GM23338 (cell line): Measurements from ENCODE around the gene PDGFRA. TPM values are rescaled to one million over a fixed set of nuclear protein-coding genes. Genes with fewer than 3 reads are reported as not detected.

Experiments used
- ATAC-seq: fragments of 200-7000 bp; cut with Tn5 transposase; 3 replicates; pipeline ENCODE4 v1.9.1; 2020
- DNase-seq: peaks from one replicate; pipeline ENCODE4 v3.0.0-alpha.2; 2015; ENCODE audit warnings: low spot score
- H2AFZ ChIP-seq: fragments of 200-600 bp; sonication (generic); 2 replicates; pipeline ENCODE4 v1.8.0; 2016; ENCODE audit warnings: antibody characterized with exemption, mild to moderate bottlenecking, moderate library complexity
- H3F3A ChIP-seq: fragments of 200-600 bp; sonication (generic); replicated peaks from 2 replicates; pipeline ENCODE4 v1.8.0; 2017; ENCODE audit warnings: antibody characterized with exemption, mixed run types, low read depth
- H3K27ac ChIP-seq: fragments of 200-600 bp; sonication (generic); 2 replicates; pipeline ENCODE4 v1.6.1; 2016; ENCODE audit warnings: low read depth
- H3K27me3 ChIP-seq: fragments of 200-600 bp; sonication (generic); 2 replicates; pipeline ENCODE4 v1.8.0; 2016; ENCODE audit warnings: mild to moderate bottlenecking, mixed run types, moderate library complexity; ENCODE audit not compliant: insufficient read depth
- H3K36me3 ChIP-seq: fragments of 200-600 bp; sonication (generic); 2 replicates; pipeline ENCODE4 v1.8.0; 2016; ENCODE audit warnings: mild to moderate bottlenecking; ENCODE audit not compliant: insufficient read depth
- H3K4me1 ChIP-seq: fragments of 200-600 bp; sonication (generic); 2 replicates; pipeline ENCODE4 v1.8.0; 2016; ENCODE audit warnings: mild to moderate bottlenecking, moderate library complexity; ENCODE audit not compliant: insufficient read depth
- H3K4me2 ChIP-seq: fragments of 200-600 bp; sonication (generic); 2 replicates; pipeline ENCODE4 v1.7.1; 2017; ENCODE audit warnings: mixed run types
- H3K4me3 ChIP-seq: fragments of 200-600 bp; sonication (generic); 2 replicates; pipeline ENCODE4 v1.6.1; 2016; ENCODE audit warnings: mixed run types
- H3K79me2 ChIP-seq: fragments of 200-600 bp; sonication (generic); replicated peaks from 2 replicates; pipeline ENCODE4 v1.8.0; 2017; ENCODE audit warnings: mild to moderate bottlenecking; ENCODE audit not compliant: insufficient read depth
- H3K9me2 ChIP-seq: fragments of 200-600 bp; sonication (generic); 2 replicates; pipeline ENCODE4 v1.8.0; 2017; ENCODE audit not compliant: insufficient read depth
- H4K20me1 ChIP-seq: fragments of 200-600 bp; sonication (generic); replicated peaks from 2 replicates; pipeline ENCODE4 v1.8.0; 2017; ENCODE audit warnings: mild to moderate bottlenecking; ENCODE audit not compliant: insufficient read depth
- H3K27ac Mint-ChIP-seq: 2 replicates; pipeline ENCODE4 v1.8.0; 2020; ENCODE audit warnings: inconsistent platforms, mild to moderate bottlenecking, moderate library complexity, mixed read lengths
- H3K27me3 Mint-ChIP-seq: 3 replicates; pipeline ENCODE4 v1.8.0; 2022; ENCODE audit warnings: low read depth, mild to moderate bottlenecking, moderate library complexity, mixed read lengths, inconsistent platforms; ENCODE audit not compliant: insufficient read depth, poor library complexity
- H3K36me3 Mint-ChIP-seq: 3 replicates; pipeline ENCODE4 v1.8.0; 2021; ENCODE audit warnings: low read depth, mild to moderate bottlenecking, inconsistent platforms, moderate library complexity, mixed read lengths
- H3K4me1 Mint-ChIP-seq: 3 replicates; pipeline ENCODE4 v1.8.0; 2020; ENCODE audit warnings: mild to moderate bottlenecking, inconsistent platforms, mixed read lengths
- H3K4me3 Mint-ChIP-seq: 3 replicates; pipeline ENCODE4 v1.8.0; 2021; ENCODE audit warnings: moderate library complexity, mild to moderate bottlenecking, inconsistent platforms, mixed read lengths
- H3K9me3 Mint-ChIP-seq: 3 replicates; pipeline ENCODE4 v1.8.0; 2020; ENCODE audit warnings: moderate library complexity, mild to moderate bottlenecking, inconsistent platforms, mixed read lengths
- CREB1 ChIP-seq: fragments of 250-450 bp; sonication (Bioruptor Pico); IDR thresholded peaks from 2 replicates; pipeline ENCODE4 v1.5.0; 2020; ENCODE audit warnings: low read depth, mild to moderate bottlenecking, moderate library complexity
- CTCF ChIP-seq, 2 experiments: fragments of 200-600 bp in 1 of 2; sonication (generic) in 1 of 2; conservative IDR thresholded peaks; 2 replicates each; pipeline versions ENCODE4 v1.5.1 to v1.6.1; 2016 to 2017; ENCODE audit warnings: antibody characterized with exemption in 2 of 2, low read depth in 2 of 2, mild to moderate bottlenecking in 2 of 2, moderate library complexity in 1 of 2
- EZH2 ChIP-seq: fragments of 200-600 bp; sonication (generic); IDR thresholded peaks from one replicate; pipeline ENCODE4 v1.8.0; 2017; ENCODE audit warnings: antibody characterized with exemption, mild to moderate bottlenecking, low read depth; ENCODE audit not compliant: unreplicated experiment
- EZH2phosphoT487 ChIP-seq: fragments of 200-600 bp; sonication (generic); IDR thresholded peaks from one replicate; pipeline ENCODE4 v1.8.1; 2018; ENCODE audit warnings: antibody characterized with exemption; ENCODE audit not compliant: unreplicated experiment
- JUNB ChIP-seq: IDR thresholded peaks from one replicate; pipeline ENCODE4 v1.6.1; 2016; ENCODE audit warnings: antibody characterized with exemption; ENCODE audit not compliant: unreplicated experiment
- NANOG ChIP-seq: IDR thresholded peaks from 2 replicates; pipeline ENCODE4 v1.6.1; 2016; ENCODE audit warnings: antibody characterized with exemption, borderline replicate concordance
- POLR2AphosphoS5 ChIP-seq: IDR thresholded peaks from 2 replicates; pipeline ENCODE4 v1.6.1; 2016; ENCODE audit warnings: antibody characterized with exemption, low read depth
- REST ChIP-seq: IDR thresholded peaks from one replicate; pipeline ENCODE4 v1.6.1; 2018; ENCODE audit warnings: antibody characterized with exemption; ENCODE audit not compliant: unreplicated experiment
- STAT1 ChIP-seq: IDR thresholded peaks from one replicate; pipeline ENCODE4 v1.6.1; 2016; ENCODE audit warnings: antibody characterized with exemption; ENCODE audit not compliant: unreplicated experiment
- ZNF114 ChIP-seq: fragments of 250-450 bp; sonication (Bioruptor Pico); IDR thresholded peaks from 2 replicates; pipeline ENCODE4 v1.5.0; 2020; ENCODE audit warnings: mild to moderate bottlenecking, moderate library complexity
- ZNF462 ChIP-seq: fragments of 250-450 bp; sonication (Bioruptor Pico); IDR thresholded peaks from 2 replicates; pipeline ENCODE4 v1.5.0; 2020; ENCODE audit warnings: mild to moderate bottlenecking, moderate library complexity
- polyA plus RNA-seq: library from polyadenylated mRNA; unstranded; fragments of >200 nt; fragmentation: Nextera tagmentation; extraction: Ambion mirVana; gene quantifications from 2 replicates; pipeline ENCODE4 v1.2.1, GENCODE V29; 2016
- total RNA-seq: library from RNA; depleted of rRNA; stranded (reverse); fragments of >200 nt; shearing (Covaris generic); gene quantifications from 2 replicates; pipeline ENCODE4 v1.2.3, GENCODE V29; 2014
- TF ChIP-seq, protein P1 (sequence below): IDR thresholded peaks from 2 replicates; pipeline ENCODE4 v1.6.1; 2016; ENCODE audit warnings: antibody characterized with exemption

The PDGFRA gene
- total and polyA plus RNA-seq, 2 experiments from 2014 or later, result 8.0 to 10.8 TPM

GRCh38 chr4:54296548-54297203 lies 67.6 kb downstream of the PDGFRA start:
- Histone ChIP-seq H4K20me1 (no peaks in the 10 kb centered on the region), H2AFZ (no peak overlapping the region), H3K4me2 (no peak overlapping the region), H3K4me3 (no peak overlapping the region), H3K27me3 (no peaks in the 10 kb centered on the region), H3F3A (no peaks in the 10 kb centered on the region), H3K36me3 (no peaks in the 10 kb centered on the region; the same call in 1 of the 2 replicates), H3K9me2 (0 out of 2 replicates have a peak, but pooled peaks cover 5% of the 10 kb centered on the region), H3K27ac (no peak overlapping the region), H3K4me1 (no peaks in the 10 kb centered on the region), H3K79me2 (no peaks in the 10 kb centered on the region)
- DNase-seq (no peak), ATAC-seq (no peak)
- Mint-ChIP-seq H3K36me3 (peaks cover 16% of the 10 kb centered on the region; the same call in 2 of the 3 replicates), H3K4me3 (no peak overlapping the region), H3K27me3 (peaks cover 5% of the 10 kb centered on the region), H3K9me3 (peaks cover 23% of the 10 kb centered on the region), H3K27ac (no peak overlapping the region), H3K4me1 (no peaks in the 10 kb centered on the region)
- TF ChIP-seq STAT1 (no peak), ZNF114 (CRISPR knock-in tag) (no peak), EZH2phosphoT487 (no peak), NANOG (no peak), POLR2AphosphoS5 (no peak), JUNB (no peak), CTCF (conservative IDR thresholded peaks at IDR 0.05; ENCODE audit: low read depth in 2 of 2) (no peak), REST (no peak), EZH2 (no peak), ZNF462 (CRISPR knock-in tag) (no peak), CREB1 (CRISPR knock-in tag) (no peak)
- TF ChIP-seq, protein P1, sequence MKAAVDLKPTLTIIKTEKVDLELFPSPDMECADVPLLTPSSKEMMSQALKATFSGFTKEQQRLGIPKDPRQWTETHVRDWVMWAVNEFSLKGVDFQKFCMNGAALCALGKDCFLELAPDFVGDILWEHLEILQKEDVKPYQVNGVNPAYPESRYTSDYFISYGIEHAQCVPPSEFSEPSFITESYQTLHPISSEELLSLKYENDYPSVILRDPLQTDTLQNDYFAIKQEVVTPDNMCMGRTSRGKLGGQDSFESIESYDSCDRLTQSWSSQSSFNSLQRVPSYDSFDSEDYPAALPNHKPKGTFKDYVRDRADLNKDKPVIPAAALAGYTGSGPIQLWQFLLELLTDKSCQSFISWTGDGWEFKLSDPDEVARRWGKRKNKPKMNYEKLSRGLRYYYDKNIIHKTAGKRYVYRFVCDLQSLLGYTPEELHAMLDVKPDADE, result no peak
